Stimulated activated naive CD8-positive, alpha-beta T cell treated with anti-CD3 and anti-CD28 coated beads, Interleukin-15, Interleukin-2, amounts not matched to agents 100 U/mL and 50 U/mL, for 24 hours (primary cell): ENCODE measurements around the gene APP.
A peak's percentile ranks its signal among the peaks of the same experiment; 100 is the strongest.
"Not testable (repeated sequence)": the region's sequence is repeated elsewhere in the genome, so short reads cannot be mapped to it uniquely, and the experiment has no call there.

Experiments
- ATAC-seq: fragments of 150-1000 bp; cut with Tn5 transposase; one replicate; pipeline ENCODE4 v1.10.0; 2021
- DNase-seq: peaks from one replicate; pipeline ENCODE4 v3.0.0; 2021

The APP gene

GRCh38 chr21:26020510-26020909 is 150.1 kb downstream of the APP start:
- no peak for DNase-seq
- ATAC-seq = no peak

DNA sequence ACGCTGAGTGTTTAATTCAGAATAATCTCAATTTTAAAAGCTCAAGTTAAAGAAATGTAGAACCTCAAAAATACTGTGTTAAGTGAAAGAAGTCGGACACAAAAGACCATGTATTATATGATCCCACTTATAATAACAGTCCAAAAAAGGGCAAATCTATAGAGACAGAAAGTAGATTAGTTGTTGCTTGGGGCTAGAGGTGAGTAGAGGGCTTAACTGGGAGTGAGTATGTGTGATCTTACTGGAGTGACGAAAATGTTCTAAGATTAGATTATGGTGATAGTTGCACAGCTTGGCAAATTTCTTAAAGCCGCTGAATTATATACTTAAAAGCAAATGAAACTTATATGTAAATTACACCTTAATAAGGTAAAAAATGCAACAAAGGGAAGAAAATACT is 150.5 kb downstream of the APP start:
- ATAC-seq (no peak), DNase-seq (no peak)

GRCh38 chr21:26019236-26019635 is 151.3 kb downstream of the APP start:
- DNase-seq (no peak), ATAC-seq (no peak)

GRCh38 chr21:26013970-26014369 is 156.6 kb downstream of the APP start:
- DNase-seq (no peak), ATAC-seq (no peak)

DNA sequence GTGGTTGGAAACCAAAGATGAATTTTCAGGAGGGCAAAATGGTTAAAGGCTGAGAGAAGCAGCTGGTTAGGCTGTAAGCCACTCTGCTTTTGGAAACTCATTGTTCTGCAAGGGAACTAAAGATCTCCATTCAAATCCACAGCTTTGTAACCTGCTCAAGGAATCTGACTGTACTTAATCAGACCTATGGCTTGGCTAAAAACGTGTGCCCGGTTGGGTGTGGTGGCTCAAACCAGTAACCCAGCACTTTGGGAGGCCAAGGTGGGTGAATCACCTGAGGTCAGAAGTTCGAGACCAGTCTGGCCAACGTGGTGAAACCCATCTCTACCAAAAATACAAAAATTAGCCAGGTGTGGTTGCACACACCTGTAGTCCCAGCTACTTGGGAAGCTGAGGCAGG is 158.1 kb downstream of the APP start:
- DNase-seq, ATAC-seq: not testable (repeated sequence)

- no peak for ATAC-seq
- DNase-seq = no peak
Measured at GRCh38 chr21:26011292-26011940, 159.2 kb downstream of the APP start.

DNA sequence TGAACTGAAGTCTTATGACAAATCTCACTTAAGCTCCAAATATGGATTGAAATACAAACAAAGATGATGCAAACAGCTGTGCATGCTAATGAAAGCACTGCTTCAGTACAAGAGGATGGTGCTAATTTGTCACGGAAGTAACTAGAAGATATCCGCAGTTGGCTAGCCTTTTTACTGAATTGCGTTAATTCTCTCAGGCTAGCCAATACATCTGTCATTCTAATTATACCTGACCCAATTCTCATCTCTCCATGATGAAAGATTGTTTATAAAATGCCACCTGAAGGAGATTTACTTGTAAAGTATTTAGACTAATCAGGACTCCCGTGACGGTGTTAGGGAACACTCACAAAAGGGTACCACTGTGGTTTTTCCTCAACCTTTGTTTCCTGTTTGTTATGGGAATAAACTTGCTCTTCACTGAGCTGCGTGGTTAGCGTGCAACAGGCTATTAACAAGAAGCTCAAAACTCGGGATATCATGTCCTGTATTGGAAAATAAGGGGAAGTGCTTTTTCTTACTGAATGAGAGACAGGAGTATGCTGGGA is 162.5 kb downstream of the APP start:
- ATAC-seq (no peak), DNase-seq (no peak)

DNA sequence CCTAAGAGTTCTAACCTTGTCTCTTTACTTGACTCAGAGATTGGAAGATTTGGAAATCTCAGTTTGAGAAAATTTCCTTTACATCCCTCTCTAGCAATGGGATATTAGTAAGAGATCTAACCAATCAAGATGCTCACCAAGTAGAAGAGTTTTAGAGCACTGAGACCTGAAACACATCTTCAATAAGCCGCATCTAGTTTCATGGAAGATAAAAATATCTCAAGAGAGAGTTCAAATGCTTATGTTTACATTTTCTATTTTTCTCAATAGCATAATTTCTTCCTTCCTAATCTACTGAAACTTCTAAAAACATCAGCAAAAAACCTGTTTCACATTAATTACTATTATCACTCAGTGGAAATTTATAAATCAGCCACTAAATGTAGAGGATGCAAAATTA is 165.1 kb downstream of the APP start:
- DNase-seq = no peak
- no peak for ATAC-seq

GRCh38 chr21:26003404-26003803 is 167.2 kb downstream of the APP start:
- ATAC-seq = no peak

DNA sequence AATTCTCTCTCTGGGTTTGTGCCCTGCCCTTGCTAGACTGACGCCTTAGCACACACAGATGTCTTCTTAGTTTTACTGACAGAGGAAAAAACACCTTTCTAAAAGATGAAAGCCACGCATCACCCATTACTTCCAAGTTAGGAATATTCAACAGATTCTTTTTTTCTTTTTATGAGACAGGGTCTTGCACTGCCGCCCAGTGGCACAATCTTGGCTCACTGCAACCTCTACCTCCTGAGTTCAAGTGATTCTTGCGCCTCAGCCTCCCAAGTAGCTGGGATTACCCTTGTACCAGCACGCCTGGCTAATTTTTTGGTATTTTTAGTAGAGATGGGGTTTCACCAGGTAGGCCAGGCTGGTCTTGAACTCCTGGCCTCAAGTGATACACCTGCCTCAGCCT is 169.2 kb downstream of the APP start:
- no peak for DNase-seq
- no peak for ATAC-seq

More at GRCh38 chr21:26003404-26003803, 167.2 kb downstream of the APP start:
- DNase-seq = no peak

DNA sequence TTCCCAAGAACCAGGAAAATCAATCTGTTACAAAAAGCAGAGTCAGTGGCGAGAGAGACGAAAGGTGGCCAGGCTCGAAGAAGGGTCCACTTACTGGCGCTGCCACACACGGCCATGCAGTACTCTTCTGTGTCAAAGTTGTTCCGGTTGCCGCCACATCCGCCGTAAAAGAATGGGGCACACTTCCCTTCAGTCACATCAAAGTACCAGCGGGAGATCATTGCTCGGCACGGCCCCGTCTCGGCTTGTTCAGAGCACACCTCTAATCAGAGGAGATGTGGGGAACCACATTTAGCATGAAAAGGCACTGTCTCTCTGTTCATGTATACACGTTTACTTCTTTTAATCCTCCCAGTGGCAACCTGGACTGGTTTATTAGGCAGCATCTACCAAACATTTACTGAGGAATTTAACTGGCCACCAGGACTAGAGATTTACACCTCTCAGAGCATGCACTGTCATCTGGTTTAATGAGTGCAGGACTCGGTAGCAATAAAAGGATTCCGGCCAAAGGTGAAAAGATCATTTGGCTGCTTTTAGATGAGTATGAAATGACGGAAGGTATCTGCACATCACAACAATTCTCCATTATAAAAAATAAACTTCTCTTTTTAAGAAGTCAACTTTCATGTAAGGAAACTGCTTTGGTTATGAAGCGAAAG is 170.5 kb downstream of the APP start:
- DNase-seq (peak; percentile 25), ATAC-seq (peak; percentile 68)

DNA sequence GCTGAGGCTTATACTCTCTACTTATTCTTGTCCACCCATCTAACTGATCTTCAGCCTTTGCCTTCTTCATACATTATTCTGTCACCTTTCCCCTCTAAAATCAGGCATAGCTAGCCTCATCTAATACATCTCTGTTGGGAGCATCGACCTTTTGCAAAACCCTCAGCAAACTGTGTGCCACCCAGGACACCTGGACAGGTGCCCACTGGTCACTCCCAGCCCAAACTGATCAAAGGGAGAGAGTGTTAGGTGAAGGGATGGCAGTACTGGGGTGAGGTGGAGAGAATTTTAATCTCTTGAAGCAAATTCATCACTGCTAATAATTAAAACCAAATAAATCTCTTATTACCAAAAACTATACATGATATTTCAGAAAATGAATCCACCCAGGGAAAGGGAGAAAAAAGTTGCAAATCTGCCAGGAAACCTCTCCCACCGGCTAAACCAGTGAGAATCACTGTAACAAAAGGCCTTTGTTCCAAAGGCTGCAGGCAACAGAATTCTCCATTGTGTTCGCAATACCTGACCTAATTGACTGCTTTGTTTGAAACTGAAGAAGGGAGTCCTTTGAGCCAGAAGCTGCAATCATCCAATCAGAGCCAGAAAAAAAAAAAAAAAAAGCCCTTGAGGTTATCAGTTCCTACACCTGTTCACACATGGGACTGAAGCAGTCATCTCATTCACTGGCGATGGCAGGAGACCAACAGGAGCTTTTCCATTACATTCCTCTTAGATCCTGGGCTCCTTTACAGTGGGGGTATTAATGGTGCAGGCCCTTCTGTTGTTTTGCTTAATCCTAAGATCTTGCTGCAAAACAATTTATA is 172.6 kb downstream of the APP start:
- DNase-seq (no peak), ATAC-seq (no peak)

GRCh38 chr21:25995278-25995677 is 175.3 kb downstream of the APP start:
- ATAC-seq = no peak
- no peak for DNase-seq

GRCh38 chr21:25994758-25995163 is 175.8 kb downstream of the APP start:
- DNase-seq (no peak), ATAC-seq (no peak)

GRCh38 chr21:25988738-25989137 is 181.8 kb downstream of the APP start:
- DNase-seq (no peak), ATAC-seq (no peak)

DNA sequence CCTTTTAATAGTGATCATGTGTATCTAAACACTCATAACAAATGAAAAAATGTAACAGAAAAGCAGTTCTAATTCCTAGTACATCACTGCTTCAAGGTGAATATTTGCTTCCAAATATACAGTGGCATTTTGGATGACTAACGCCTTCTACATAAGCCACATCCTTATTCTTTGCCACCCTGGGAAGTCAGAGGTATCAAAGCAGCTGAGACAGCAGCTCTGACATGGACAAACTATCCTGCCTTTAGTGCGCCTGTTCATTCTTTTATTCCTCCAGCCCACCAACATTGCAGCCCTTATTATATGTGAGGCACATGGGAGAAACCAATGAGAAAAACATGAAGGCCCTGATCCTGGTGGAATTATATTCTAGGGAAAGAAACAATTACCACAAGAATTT is 183.0 kb downstream of the APP start:
- ATAC-seq (no peak), DNase-seq (no peak)

GRCh38 chr21:25986928-25987327 is 183.6 kb downstream of the APP start:
- ATAC-seq (no peak), DNase-seq (no peak)

- DNase-seq (no peak), ATAC-seq (no peak)
Measured at GRCh38 chr21:25985990-25986389, 184.6 kb downstream of the APP start.

GRCh38 chr21:25984538-25984937 is 186.0 kb downstream of the APP start:
- ATAC-seq = no peak

GRCh38 chr21:25983745-25984144 is 186.8 kb downstream of the APP start:
- DNase-seq (no peak), ATAC-seq (no peak)

More at GRCh38 chr21:25984538-25984937, 186.0 kb downstream of the APP start:
- no peak for DNase-seq

DNA sequence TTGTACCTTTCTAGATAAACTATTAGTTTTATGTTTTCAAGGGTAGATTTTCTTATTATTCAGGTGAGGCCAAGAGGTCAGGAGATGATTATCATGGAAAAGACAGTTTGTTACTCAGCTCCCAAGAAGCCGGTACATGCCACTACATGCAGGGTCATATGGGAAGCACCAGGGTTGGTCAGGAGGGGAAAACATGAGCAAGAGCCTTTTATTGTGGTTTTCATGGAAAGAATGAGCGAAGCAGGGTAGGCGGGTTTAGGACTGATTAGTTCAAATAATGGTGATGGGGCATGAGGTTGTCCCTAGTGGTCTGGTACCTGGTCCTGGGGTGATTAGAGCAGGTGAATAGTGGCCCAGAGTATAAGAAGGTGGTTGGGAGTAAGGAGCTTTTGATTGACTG is 189.9 kb downstream of the APP start:
- ATAC-seq = peak; percentile 52
- DNase-seq = no peak

GRCh38 chr21:25979845-25980616 is 190.5 kb downstream of the APP start:
- ATAC-seq (no peak), DNase-seq (no peak)
